Measurements from ENCODE around the gene CCDC57.

- TF ChIP-seq CTCF (IDR thresholded peaks at IDR 0.05 in 8 of 11, conservative IDR thresholded peaks at IDR 0.05 in 3 of 11) (no peak), POLR2AphosphoS5 (IDR thresholded peaks at IDR 0.05) (no peak)
Observed at GRCh38 chr17:82138511-82138992, 74.1 kb downstream of the CCDC57 start.
